Epithelial cell of esophagus (primary cell): ENCODE measurements around the gene PODN.
A peak's percentile ranks its signal among the peaks of the same experiment; 100 is the strongest.

ENCODE experiments used
- DNase-seq: peaks from one replicate; pipeline ENCODE4 v3.0.0; 2010; ENCODE audit warnings: low read depth
- H3K4me3 ChIP-seq: 2 replicates; pipeline ENCODE4 v1.5.1; 2011; ENCODE audit warnings: mild to moderate bottlenecking, low read length, control low read depth
- CTCF ChIP-seq: IDR thresholded peaks from 2 replicates; pipeline ENCODE4 v1.5.1; 2011; ENCODE audit warnings: low read depth, mild to moderate bottlenecking, low read length, control low read depth, inconsistent platforms; ENCODE audit not compliant: insufficient read depth; ENCODE audit errors: missing control alignments

Gene PODN

DNA sequence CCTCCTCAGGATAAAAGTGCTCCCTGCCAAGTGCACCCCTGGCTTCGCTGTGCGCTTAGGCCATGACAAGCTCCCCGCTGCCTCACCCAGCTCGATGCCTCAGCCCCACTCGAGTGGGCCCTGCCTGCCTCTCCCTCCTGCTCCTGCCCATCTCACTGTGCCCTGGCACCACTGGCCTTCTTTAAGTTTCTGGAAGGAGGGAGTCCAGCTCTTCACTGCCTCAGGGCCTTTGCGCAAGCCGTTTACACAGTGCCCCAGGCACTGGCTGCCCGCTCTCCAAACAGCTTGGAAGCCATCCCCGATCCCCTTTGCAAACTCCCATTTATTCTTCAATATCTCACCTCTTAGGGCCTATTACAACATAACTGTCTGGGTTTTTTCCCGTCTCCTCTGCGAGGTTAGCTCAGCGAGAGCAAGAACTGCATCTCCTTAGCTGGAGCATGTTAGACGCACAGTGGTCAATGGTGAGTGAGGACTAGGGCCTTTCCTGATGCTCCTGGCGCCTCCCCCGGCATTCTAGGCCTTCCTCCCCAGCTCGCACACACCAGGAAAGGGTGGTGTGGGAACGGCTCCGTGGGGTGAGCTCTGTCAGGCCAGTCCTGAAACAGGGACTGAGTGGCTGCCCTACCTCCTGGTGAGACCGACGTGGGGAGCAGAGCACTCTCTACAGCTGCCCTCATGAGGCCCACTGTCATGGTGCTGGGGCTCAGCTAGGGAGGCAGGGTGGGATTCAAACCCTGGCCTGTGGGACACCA lies 31.9 kb downstream of the PODN start:
- TF ChIP-seq CTCF: no peak

GRCh38 chr1:53094533-53094919 lies 32.5 kb downstream of the PODN start:
- DNase-seq: no peak
- no peak overlapping the region for H3K4me3 ChIP-seq
- no peak for TF ChIP-seq CTCF

More for the DNA sequence above, 31.9 kb downstream of the PODN start:
- no peak overlapping the region for H3K4me3 ChIP-seq
- DNase-seq: no peak

GRCh38 chr1:53104289-53104913 lies 42.4 kb downstream of the PODN start:
- TF ChIP-seq CTCF: no peak
- H3K4me3 ChIP-seq: no peak overlapping the region
- no peak for DNase-seq

- no peak for DNase-seq
- no peak overlapping the region for H3K4me3 ChIP-seq
- TF ChIP-seq CTCF: no peak
These were observed 45.1 kb downstream of the PODN start for GRCh38 chr1:53107090-53107489.

DNA sequence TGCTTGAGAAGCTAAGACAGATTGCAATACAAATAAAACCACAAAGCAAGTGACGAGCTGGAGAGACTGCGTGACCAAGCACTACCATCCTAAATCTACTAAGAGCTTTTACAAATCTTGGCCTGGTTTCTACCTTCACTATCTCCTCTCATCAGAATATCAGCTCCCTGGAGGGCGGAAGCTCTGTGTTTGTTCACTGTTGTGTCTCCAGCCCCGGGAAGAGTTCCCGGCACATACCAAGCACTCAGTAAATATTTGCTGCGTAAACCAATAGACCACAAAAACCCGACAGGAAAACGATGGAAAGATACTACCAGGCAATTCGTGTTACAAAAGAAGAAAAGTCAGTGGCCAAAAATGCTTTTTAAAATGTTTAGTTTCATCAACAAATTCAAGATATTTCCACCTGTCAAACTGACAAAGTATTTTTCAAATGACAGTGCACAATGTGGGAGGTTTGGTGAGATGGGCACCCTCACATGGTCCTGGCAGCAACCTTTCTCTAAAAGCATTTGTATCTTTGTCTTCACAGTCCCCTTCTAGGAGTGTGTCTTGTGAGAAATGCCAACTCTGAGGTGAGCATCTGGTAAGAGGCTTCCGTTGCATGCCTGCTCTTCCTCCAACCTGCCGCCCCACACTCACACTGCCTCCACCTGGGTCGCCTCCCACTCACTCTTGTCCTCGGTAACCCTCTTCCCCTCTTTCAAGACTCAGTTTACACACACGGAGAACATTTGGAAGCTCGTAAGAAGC lies 45.7 kb downstream of the PODN start:
- H3K4me3 ChIP-seq: no peak overlapping the region
- DNase-seq: no peak
- TF ChIP-seq CTCF: no peak

DNA sequence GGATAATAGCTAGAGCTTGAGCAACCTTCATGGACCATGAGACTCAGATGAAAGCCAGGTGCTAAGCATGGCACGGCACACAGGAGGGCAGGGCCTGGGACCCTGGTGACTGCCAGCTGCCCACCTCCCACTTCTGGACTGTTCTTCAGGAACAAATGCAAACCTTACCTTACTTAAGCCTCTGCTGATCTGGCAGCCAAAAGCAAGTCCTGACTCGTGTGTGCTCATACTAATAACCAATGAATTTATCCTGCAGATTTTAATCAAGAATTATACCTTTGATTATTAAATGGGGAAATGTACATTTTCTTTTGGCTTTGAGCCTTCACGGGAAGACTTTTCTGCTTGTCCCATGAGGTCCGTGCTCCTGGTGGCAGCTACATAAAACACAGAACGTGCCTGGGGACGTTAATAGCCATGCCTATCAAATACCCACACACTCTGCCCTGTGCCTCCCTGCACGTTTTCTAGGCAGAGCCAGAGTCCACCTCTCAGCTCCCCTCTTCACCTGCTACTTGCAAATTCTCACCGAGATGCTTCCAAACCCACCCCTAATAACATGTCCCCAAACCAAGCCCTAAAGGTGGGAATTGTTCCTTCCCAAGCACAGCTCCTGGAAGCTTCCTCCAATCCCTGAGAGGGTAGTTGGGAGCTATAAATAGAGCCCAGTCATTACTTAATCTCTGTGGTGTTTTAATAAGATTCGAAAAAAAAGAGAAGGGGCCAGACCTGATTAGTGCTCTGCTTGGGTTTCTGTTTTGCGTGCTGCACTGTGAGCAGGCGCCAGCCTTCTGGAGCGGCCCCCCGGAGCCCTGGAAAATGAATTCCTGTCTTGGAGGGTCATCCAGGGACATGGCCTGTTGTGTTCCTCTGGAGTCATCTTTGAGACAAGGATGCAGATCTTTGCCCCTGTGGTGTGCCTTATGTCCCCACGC lies 46.9 kb downstream of the PODN start:
- no peak for TF ChIP-seq CTCF
- no peak overlapping the region for H3K4me3 ChIP-seq
- DNase-seq: peak; percentile 53
